Measurements from ENCODE around the gene SERPINA4. TPM values are rescaled to one million over a fixed set of nuclear protein-coding genes. Genes with fewer than 3 reads are reported as not detected.

SERPINA4 gene, protein sequence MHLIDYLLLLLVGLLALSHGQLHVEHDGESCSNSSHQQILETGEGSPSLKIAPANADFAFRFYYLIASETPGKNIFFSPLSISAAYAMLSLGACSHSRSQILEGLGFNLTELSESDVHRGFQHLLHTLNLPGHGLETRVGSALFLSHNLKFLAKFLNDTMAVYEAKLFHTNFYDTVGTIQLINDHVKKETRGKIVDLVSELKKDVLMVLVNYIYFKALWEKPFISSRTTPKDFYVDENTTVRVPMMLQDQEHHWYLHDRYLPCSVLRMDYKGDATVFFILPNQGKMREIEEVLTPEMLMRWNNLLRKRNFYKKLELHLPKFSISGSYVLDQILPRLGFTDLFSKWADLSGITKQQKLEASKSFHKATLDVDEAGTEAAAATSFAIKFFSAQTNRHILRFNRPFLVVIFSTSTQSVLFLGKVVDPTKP
- total RNA-seq, result not detected in 2 replicates

DNA sequence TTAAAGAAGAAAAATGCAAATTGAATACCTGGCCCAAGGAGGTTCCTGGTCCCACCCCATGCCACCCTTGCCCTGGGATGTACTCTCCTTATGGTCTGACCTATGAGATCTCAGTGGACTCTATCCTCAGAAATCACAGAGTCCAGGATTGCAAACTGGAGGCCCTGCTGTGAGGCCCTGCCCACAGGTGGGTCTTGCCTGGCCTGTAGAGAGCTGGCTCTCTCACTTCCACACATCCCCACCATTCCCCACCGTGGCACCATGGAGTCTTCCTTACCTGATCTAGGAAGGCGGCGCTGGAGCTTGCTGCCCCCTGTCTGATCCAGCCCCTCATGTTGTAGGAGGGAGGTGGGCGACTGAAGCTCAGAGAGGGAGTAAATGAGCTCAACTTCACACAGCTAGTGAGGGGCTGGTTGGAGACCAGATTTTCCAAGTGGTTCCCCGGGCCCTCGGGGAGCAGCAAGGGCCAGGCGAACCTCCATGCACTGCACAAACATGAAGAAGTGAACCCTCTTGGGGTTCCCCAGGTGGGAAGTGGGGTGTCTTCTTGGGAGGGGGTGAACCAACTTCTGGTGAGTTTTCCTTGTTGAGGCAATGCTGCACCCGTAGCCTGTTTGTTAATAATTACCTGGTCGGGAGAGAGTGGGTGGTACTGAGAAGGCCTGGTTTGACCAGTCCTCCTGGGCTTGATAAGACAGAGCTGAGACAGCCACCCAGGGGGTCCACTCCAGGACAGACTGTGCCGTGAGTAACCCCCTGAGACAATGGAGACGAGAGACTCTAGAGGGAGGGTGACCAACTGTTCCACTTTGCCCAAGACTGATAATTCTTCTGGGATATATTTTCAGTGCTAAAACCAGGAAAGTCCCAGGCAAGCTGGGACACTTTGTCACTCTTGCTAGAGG is at the start of gene SERPINA4:
SERPINA4 (plus strand) TSS at position 692 of the 905 bp plus-strand sequence. CDS start 2,041 bp downstream, outside the sequence.
- no peak for DNase-seq
- intact Hi-C loops (cut with micrococcal nuclease), result no loop called here
- TF ChIP-seq, protein P1, sequence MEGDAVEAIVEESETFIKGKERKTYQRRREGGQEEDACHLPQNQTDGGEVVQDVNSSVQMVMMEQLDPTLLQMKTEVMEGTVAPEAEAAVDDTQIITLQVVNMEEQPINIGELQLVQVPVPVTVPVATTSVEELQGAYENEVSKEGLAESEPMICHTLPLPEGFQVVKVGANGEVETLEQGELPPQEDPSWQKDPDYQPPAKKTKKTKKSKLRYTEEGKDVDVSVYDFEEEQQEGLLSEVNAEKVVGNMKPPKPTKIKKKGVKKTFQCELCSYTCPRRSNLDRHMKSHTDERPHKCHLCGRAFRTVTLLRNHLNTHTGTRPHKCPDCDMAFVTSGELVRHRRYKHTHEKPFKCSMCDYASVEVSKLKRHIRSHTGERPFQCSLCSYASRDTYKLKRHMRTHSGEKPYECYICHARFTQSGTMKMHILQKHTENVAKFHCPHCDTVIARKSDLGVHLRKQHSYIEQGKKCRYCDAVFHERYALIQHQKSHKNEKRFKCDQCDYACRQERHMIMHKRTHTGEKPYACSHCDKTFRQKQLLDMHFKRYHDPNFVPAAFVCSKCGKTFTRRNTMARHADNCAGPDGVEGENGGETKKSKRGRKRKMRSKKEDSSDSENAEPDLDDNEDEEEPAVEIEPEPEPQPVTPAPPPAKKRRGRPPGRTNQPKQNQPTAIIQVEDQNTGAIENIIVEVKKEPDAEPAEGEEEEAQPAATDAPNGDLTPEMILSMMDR (IDR thresholded peaks at IDR 0.05), result no peak
- Mint-ChIP-seq H3K36me3 (ENCODE audit: low read depth) (no peaks in the 10 kb centered on the region), H3K4me1 (no peaks in the 10 kb centered on the region), H3K9me3 (no peaks in the 10 kb centered on the region), H3K4me3 (no peak within 1 kb of the TSS), H3K27ac (no peak within 1 kb of the TSS), H3K27me3 (no peaks in the 10 kb centered on the region)
- ChIA-PET POLR2A (no interaction called here), CTCF (interaction anchor here (1.4 kb wide), 1 partner anchor 12 kb away, joined by 4 read pairs; no protein-coding TSS in a partner anchor)
- no peak for ATAC-seq (ENCODE audit: low read depth)

DNA sequence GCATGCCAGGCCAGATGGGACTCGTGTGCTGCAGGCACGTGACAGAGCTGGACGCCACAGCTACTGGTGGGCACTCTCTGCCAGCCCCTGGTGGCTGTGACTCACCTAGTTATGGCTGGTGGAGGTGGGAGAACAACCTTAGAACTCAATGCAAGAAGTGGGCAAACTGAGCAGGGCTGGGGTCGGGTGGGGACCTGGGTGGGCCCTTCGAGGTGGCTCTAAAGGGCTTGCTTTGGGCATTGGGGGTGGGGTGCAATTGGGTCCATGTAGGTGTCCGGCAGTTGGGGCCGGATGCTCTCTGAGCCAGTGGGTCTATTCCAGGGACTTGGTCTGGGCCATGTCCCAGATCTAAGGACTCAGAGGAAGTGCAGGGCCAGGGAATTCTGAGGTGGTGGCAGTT is 46.9 kb upstream of the SERPINA4 start:
- H3K27me3 Mint-ChIP-seq, result no peaks in the 10 kb centered on the region
- intact Hi-C loops (cut with micrococcal nuclease), result no loop called here
- ChIA-PET POLR2A (no interaction called here), CTCF (no interaction called here)
- no peaks in the 10 kb centered on the region for H3K36me3 Mint-ChIP-seq (ENCODE audit: low read depth)
- H3K4me1 Mint-ChIP-seq, result no peaks in the 10 kb centered on the region
- DNase-seq (no peak), ATAC-seq (ENCODE audit: low read depth) (no peak)
- H3K9me3 Mint-ChIP-seq, result no peaks in the 10 kb centered on the region
- TF ChIP-seq, protein P1 (IDR thresholded peaks at IDR 0.05), result no peak
- H3K27ac Mint-ChIP-seq, result no peak overlapping the region
- no peak overlapping the region for H3K4me3 Mint-ChIP-seq

DNA sequence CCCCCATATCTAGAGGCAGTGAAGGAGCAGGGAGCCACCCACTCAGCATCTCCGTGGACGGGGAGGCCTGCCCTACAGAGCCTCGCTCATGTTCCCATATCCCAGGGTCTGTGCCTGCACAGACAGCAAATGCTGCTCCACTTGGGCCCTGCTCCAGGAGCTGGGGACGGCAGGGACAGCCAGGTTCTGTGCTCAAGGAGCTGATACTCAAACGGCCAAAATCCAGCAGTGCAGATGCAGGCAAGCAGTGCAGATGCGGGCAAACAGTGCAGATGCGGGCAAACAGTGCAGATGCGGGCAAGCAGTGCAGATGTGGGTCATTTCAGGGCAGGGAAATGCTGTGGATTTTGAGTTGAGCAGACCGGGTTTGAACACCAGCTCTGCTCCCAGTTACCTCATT is 45.8 kb upstream of the SERPINA4 start:
- no peak overlapping the region for H3K27ac Mint-ChIP-seq
- ATAC-seq (ENCODE audit: low read depth), result no peak
- no peaks in the 10 kb centered on the region for H3K9me3 Mint-ChIP-seq
- no peaks in the 10 kb centered on the region for H3K36me3 Mint-ChIP-seq (ENCODE audit: low read depth)
- H3K4me3 Mint-ChIP-seq, result no peak overlapping the region
- ChIA-PET POLR2A (no interaction called here), CTCF (no interaction called here)
- TF ChIP-seq, protein P1 (IDR thresholded peaks at IDR 0.05), result no peak
- H3K27me3 Mint-ChIP-seq, result no peaks in the 10 kb centered on the region
- no peak for DNase-seq
- H3K4me1 Mint-ChIP-seq, result no peaks in the 10 kb centered on the region
- intact Hi-C loops (cut with micrococcal nuclease), result no loop called here

DNA sequence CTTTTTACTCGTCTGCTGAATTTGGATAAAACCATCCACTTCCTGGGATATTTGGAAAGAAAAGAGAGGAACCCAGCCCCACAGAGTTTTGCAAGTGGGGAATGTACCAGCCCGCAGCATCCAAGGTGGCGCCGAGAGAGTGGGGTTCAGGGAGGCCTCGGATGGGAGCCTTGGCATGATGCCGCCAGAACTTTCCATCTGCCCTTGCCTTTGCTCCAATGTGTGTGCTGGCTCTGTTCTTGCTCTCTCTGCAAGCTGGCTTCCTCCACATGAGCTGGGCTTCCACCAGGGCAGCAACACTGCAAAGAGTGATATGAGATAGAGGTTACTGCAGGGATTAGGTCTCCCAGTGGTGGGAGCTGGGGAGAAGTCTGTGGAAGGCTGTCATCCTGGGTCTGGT is 45.4 kb upstream of the SERPINA4 start:
- Mint-ChIP-seq H3K4me1 (no peaks in the 10 kb centered on the region), H3K27ac (no peak overlapping the region), H3K4me3 (no peak overlapping the region), H3K36me3 (ENCODE audit: low read depth) (no peaks in the 10 kb centered on the region), H3K9me3 (no peaks in the 10 kb centered on the region), H3K27me3 (no peaks in the 10 kb centered on the region)
- ATAC-seq (ENCODE audit: low read depth) (no peak), DNase-seq (no peak)
- ChIA-PET CTCF (no interaction called here), POLR2A (no interaction called here)
- intact Hi-C loops (cut with micrococcal nuclease), result no loop called here
- TF ChIP-seq, protein P1 (IDR thresholded peaks at IDR 0.05), result no peak

DNA sequence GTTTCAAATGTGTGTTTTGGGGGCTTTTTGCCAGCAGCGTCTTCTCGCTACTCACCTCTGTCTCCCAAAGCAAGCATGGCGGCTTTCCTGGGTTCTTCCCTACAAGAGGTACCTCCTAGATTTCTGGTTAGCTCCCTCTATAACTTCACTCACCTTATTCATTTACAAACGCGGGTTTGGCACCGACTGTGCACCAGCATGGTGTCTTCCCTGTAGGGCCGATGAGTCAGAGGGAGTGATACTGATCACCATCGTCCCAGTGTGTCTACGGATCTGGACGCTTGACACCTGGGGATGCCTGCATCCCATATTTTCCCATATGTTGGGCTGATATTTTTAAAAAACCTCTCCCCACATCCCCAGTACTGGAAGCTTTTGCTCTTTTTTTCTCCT is 44.0 kb upstream of the SERPINA4 start:
- no peaks in the 10 kb centered on the region for H3K9me3 Mint-ChIP-seq
- no peaks in the 10 kb centered on the region for H3K4me1 Mint-ChIP-seq
- ATAC-seq (ENCODE audit: low read depth) (no peak), DNase-seq (no peak)
- intact Hi-C loops (cut with micrococcal nuclease), result no loop called here
- ChIA-PET CTCF (no interaction called here), POLR2A (no interaction called here)
- TF ChIP-seq, protein P1 (IDR thresholded peaks at IDR 0.05), result no peak
- H3K36me3 Mint-ChIP-seq (ENCODE audit: low read depth), result no peaks in the 10 kb centered on the region
- no peak overlapping the region for H3K4me3 Mint-ChIP-seq
- no peaks in the 10 kb centered on the region for H3K27me3 Mint-ChIP-seq
- no peak overlapping the region for H3K27ac Mint-ChIP-seq

Data from activated B cell treated with CpG ODN at 0.5 μM for 24 hours (primary cell).